Measurements from ENCODE around the gene TTC17. TPM values are rescaled to one million over a fixed set of nuclear protein-coding genes. Genes with fewer than 3 reads are reported as not detected.

Gene TTC17
- total RNA-seq, 2 experiments from 2014 or later = 71.3 to 84.2 TPM

DNA sequence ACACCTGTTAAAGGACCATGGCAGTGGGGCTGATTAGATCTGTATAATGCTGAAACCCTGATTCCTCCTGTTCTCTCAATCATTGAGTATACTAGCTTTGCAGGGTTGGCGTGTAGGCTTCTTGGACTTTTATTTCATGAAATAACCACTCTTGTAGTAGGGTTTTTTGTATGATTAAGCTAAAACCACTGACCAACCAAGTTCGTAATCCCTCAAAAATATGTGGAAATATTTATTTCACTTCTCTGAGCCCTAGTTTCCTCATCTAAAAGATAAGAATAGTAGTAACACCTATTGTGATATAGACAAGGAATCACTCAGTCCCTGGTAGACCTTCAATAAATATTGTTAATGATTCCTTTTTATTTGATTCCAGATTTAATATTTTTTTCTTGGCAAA is 42.8 kb upstream of the TTC17 start:
- H3K4me1 ChIP-seq (ENCODE audit: insufficient read depth, low read length, poor library complexity, severe bottlenecking) = peaks cover 19% of the 10 kb centered on the region
- TF ChIP-seq, protein P1, sequence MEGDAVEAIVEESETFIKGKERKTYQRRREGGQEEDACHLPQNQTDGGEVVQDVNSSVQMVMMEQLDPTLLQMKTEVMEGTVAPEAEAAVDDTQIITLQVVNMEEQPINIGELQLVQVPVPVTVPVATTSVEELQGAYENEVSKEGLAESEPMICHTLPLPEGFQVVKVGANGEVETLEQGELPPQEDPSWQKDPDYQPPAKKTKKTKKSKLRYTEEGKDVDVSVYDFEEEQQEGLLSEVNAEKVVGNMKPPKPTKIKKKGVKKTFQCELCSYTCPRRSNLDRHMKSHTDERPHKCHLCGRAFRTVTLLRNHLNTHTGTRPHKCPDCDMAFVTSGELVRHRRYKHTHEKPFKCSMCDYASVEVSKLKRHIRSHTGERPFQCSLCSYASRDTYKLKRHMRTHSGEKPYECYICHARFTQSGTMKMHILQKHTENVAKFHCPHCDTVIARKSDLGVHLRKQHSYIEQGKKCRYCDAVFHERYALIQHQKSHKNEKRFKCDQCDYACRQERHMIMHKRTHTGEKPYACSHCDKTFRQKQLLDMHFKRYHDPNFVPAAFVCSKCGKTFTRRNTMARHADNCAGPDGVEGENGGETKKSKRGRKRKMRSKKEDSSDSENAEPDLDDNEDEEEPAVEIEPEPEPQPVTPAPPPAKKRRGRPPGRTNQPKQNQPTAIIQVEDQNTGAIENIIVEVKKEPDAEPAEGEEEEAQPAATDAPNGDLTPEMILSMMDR (conservative IDR thresholded peaks at IDR 0.05; ENCODE audit: low read length) = no peak
- TF ChIP-seq EZH2phosphoT487 (IDR thresholded peaks at IDR 0.05; ENCODE audit: borderline replicate concordance, low read depth, low read length) = no peak
- no peak for DNase-seq (ENCODE audit: low spot score)
- peaks cover 79% of the 10 kb centered on the region for H3K79me2 ChIP-seq (ENCODE audit: insufficient read depth, low read depth, low read length)
- no peak overlapping the region for H3K4me2 ChIP-seq (ENCODE audit: low read length)
- POLR2A ChIA-PET = interaction anchor here (1.3 kb wide), 1 partner anchor 45 kb away, joined by 5 read pairs; no protein-coding TSS in a partner anchor
- no peak overlapping the region for H2AFZ ChIP-seq (ENCODE audit: low read length)
- intact Hi-C loops (cut with micrococcal nuclease; ENCODE audit: unreplicated experiment) = no loop called here
- no TSS peak for BruUV-seq (replicated peaks)
- CTCF ChIA-PET (ENCODE audit: unreplicated experiment) = no interaction called here
- H3K27ac ChIP-seq (ENCODE audit: low read depth, low read length, poor library complexity, severe bottlenecking) = no peak overlapping the region
- H3K4me3 ChIP-seq (ENCODE audit: low read depth, low read length, poor library complexity, severe bottlenecking) = no peak overlapping the region
- peaks cover 43% of the 10 kb centered on the region for H4K20me1 ChIP-seq (ENCODE audit: insufficient read depth, low read length)
- H3K9me2 ChIP-seq (ENCODE audit: insufficient read depth, low read length) = no peaks in the 10 kb centered on the region
- H3K36me3 ChIP-seq (ENCODE audit: insufficient read depth, low read length) = peaks cover 58% of the 10 kb centered on the region
- H3K9me3 ChIP-seq (ENCODE audit: low read length) = no peaks in the 10 kb centered on the region

GRCh38 chr11:43316451-43316850 is 42.3 kb upstream of the TTC17 start:
- Histone ChIP-seq H3K4me2 (ENCODE audit: low read length) (no peak overlapping the region), H3K4me1 (ENCODE audit: insufficient read depth, low read length, poor library complexity, severe bottlenecking) (peaks cover 17% of the 10 kb centered on the region), H3K79me2 (ENCODE audit: insufficient read depth, low read depth, low read length) (peaks cover 79% of the 10 kb centered on the region), H3K9me3 (ENCODE audit: low read length) (no peaks in the 10 kb centered on the region), H3K9me2 (ENCODE audit: insufficient read depth, low read length) (no peaks in the 10 kb centered on the region), H3K27ac (ENCODE audit: low read depth, low read length, poor library complexity, severe bottlenecking) (no peak overlapping the region), H4K20me1 (ENCODE audit: insufficient read depth, low read length) (peaks cover 43% of the 10 kb centered on the region), H3K4me3 (ENCODE audit: low read depth, low read length, poor library complexity, severe bottlenecking) (no peak overlapping the region), H2AFZ (ENCODE audit: low read length) (no peak overlapping the region), H3K36me3 (ENCODE audit: insufficient read depth, low read length) (peaks cover 63% of the 10 kb centered on the region)
- CTCF ChIA-PET (ENCODE audit: unreplicated experiment) = no interaction called here
- DNase-seq (ENCODE audit: low spot score) = no peak
- BruUV-seq (replicated peaks) = no TSS peak
- intact Hi-C loops (cut with micrococcal nuclease; ENCODE audit: unreplicated experiment) = no loop called here
- POLR2A ChIA-PET = interaction anchor here (1.3 kb wide), 2 partner anchors 41 to 44 kb away, joined by 5 to 6 read pairs; no protein-coding TSS in a partner anchor
- TF ChIP-seq, protein P1 (conservative IDR thresholded peaks at IDR 0.05; ENCODE audit: low read length) = no peak
- no peak for TF ChIP-seq EZH2phosphoT487 (IDR thresholded peaks at IDR 0.05; ENCODE audit: borderline replicate concordance, low read depth, low read length)

DNA sequence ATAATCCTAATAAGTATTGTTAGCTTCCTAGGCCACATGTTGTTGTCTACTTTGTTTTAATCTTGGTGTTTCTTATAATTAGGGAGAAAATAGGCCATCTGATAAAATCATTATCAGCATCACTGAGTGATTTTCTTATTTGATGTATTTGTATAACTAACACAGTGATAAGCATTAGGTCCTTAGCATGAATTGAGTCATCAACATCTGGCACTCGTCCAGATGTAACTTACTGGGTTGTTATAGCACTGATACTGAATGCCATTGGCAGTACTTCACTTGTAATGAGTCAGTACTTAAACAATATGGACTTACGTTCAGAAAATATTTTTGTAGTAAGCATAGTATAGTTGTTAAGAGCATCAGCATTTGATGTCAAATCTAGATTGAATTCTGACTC is 30.7 kb upstream of the TTC17 start:
- intact Hi-C loops (cut with micrococcal nuclease; ENCODE audit: unreplicated experiment) = no loop called here
- no TSS peak for BruUV-seq (replicated peaks)
- no peak for DNase-seq (ENCODE audit: low spot score)
- Histone ChIP-seq H3K36me3 (ENCODE audit: insufficient read depth, low read length) (peaks cover 99% of the 10 kb centered on the region), H3K4me3 (ENCODE audit: low read depth, low read length, poor library complexity, severe bottlenecking) (no peak overlapping the region), H3K79me2 (ENCODE audit: insufficient read depth, low read depth, low read length) (no peaks in the 10 kb centered on the region), H2AFZ (ENCODE audit: low read length) (no peak overlapping the region), H3K4me2 (ENCODE audit: low read length) (no peak overlapping the region), H3K9me3 (ENCODE audit: low read length) (no peaks in the 10 kb centered on the region), H3K4me1 (ENCODE audit: insufficient read depth, low read length, poor library complexity, severe bottlenecking) (no peaks in the 10 kb centered on the region), H3K9me2 (ENCODE audit: insufficient read depth, low read length) (no peaks in the 10 kb centered on the region), H3K27ac (ENCODE audit: low read depth, low read length, poor library complexity, severe bottlenecking) (no peak overlapping the region), H4K20me1 (ENCODE audit: insufficient read depth, low read length) (no peaks in the 10 kb centered on the region)
- ChIA-PET POLR2A (interaction anchor here (0.6 to 2.9 kb wide), 4 partner anchors 11 to 68 kb away, joined by 3 to 11 read pairs (median 5); partner anchors contain the start of gene API5), CTCF (ENCODE audit: unreplicated experiment) (no interaction called here)
- TF ChIP-seq EZH2phosphoT487 (IDR thresholded peaks at IDR 0.05; ENCODE audit: borderline replicate concordance, low read depth, low read length) = no peak
- TF ChIP-seq, protein P1 (conservative IDR thresholded peaks at IDR 0.05; ENCODE audit: low read length) = no peak

All from OCI-LY7 (cell line).